ENCODE measurements around the gene PCNX2. TPM values are rescaled to one million over a fixed set of nuclear protein-coding genes. Genes with fewer than 3 reads are reported as not detected.

PCNX2 gene
- total RNA-seq, 1 donor: 56.8 TPM

DNA sequence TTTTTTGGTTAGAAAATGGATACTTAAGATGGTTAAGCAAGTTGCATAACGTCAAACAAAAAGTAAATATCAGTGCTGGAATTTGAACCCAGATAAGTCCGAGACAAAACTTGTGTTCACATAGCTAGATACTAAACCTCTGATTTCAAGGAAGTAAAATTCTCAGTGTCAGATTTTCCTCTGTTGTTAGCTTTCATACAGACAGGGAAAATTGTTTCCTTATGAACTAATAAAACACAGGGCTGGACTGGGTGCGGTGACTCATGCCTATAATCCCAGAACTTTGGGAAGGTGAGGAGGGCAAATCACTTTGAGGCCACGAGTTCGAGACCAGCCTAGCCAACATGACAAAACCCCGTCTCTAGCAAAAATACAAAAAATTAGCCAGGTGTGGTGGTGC, 51.3 kb downstream of the PCNX2 start:
- Histone ChIP-seq H3K79me2 (ENCODE audit: insufficient read depth, low read length) (no peaks in the 10 kb centered on the region), H3K4me3 (ENCODE audit: insufficient read depth, low read length) (no peak overlapping the region), H4K20me1 (ENCODE audit: insufficient read depth, low read length) (no peaks in the 10 kb centered on the region), H3K36me3 (ENCODE audit: insufficient read depth, low read length) (no peaks in the 10 kb centered on the region), H3K9me3 (ENCODE audit: low read depth, low read length) (no peaks in the 10 kb centered on the region), H3K27me3 (ENCODE audit: insufficient read depth, low read length) (no peaks in the 10 kb centered on the region), H2AFZ (ENCODE audit: low read length) (no peak overlapping the region), H3K4me1 (ENCODE audit: insufficient read depth, low read length) (no peaks in the 10 kb centered on the region), H3K4me2 (ENCODE audit: insufficient read depth, low read length) (no peak overlapping the region), H3K27ac (ENCODE audit: low read depth, low read length) (no peak overlapping the region)
- DNase-seq (ENCODE audit: insufficient read length, low spot score, missing footprints): peak; percentile 59
- TF ChIP-seq, protein P1, sequence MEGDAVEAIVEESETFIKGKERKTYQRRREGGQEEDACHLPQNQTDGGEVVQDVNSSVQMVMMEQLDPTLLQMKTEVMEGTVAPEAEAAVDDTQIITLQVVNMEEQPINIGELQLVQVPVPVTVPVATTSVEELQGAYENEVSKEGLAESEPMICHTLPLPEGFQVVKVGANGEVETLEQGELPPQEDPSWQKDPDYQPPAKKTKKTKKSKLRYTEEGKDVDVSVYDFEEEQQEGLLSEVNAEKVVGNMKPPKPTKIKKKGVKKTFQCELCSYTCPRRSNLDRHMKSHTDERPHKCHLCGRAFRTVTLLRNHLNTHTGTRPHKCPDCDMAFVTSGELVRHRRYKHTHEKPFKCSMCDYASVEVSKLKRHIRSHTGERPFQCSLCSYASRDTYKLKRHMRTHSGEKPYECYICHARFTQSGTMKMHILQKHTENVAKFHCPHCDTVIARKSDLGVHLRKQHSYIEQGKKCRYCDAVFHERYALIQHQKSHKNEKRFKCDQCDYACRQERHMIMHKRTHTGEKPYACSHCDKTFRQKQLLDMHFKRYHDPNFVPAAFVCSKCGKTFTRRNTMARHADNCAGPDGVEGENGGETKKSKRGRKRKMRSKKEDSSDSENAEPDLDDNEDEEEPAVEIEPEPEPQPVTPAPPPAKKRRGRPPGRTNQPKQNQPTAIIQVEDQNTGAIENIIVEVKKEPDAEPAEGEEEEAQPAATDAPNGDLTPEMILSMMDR (IDR thresholded peaks at IDR 0.05; ENCODE audit: extremely low read depth, low read depth, low read length): no peak

DNA sequence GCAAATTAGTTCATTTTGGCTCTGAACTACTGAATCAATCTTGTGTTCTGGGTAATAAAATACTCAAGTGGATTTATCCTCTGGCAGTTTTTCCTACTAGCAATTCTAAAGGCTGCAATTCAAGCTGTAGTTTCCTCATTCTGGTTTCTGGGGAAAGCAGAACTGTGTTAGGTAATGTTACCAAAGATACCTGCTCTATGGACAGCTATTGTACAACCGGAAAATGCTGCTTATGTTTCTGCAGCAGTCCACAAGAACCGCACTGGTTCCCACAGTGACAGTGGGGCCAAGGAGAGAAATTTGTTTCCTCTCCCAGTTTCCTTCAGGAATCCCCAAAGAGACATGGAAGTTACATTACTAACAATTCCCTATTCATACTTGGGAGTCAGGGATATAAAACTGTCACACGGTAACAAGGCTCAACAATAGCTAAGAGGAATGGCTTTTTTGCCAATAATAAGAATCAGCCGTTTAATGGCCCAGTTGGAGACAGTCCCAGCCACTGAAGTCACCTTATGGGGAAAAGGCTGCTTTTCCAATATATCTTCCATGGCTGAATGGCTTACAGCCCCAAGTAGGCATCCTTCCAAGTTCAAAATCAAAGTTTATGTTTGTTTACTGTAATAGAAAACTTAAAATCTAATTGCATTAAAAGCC, 52.6 kb downstream of the PCNX2 start:
- H4K20me1 ChIP-seq (ENCODE audit: insufficient read depth, low read length): no peaks in the 10 kb centered on the region
- H2AFZ ChIP-seq (ENCODE audit: low read length): no peak overlapping the region
- no peak overlapping the region for H3K4me2 ChIP-seq (ENCODE audit: insufficient read depth, low read length)
- H3K79me2 ChIP-seq (ENCODE audit: insufficient read depth, low read length): no peaks in the 10 kb centered on the region
- H3K27ac ChIP-seq (ENCODE audit: low read depth, low read length): no peak overlapping the region
- no peaks in the 10 kb centered on the region for H3K36me3 ChIP-seq (ENCODE audit: insufficient read depth, low read length)
- H3K4me1 ChIP-seq (ENCODE audit: insufficient read depth, low read length): no peaks in the 10 kb centered on the region
- no peaks in the 10 kb centered on the region for H3K27me3 ChIP-seq (ENCODE audit: insufficient read depth, low read length)
- TF ChIP-seq, protein P1 (IDR thresholded peaks at IDR 0.05; ENCODE audit: extremely low read depth, low read depth, low read length): no peak
- no peaks in the 10 kb centered on the region for H3K9me3 ChIP-seq (ENCODE audit: low read depth, low read length)
- H3K4me3 ChIP-seq (ENCODE audit: insufficient read depth, low read length): no peak overlapping the region
- no peak for DNase-seq (ENCODE audit: insufficient read length, low spot score, missing footprints)

DNA sequence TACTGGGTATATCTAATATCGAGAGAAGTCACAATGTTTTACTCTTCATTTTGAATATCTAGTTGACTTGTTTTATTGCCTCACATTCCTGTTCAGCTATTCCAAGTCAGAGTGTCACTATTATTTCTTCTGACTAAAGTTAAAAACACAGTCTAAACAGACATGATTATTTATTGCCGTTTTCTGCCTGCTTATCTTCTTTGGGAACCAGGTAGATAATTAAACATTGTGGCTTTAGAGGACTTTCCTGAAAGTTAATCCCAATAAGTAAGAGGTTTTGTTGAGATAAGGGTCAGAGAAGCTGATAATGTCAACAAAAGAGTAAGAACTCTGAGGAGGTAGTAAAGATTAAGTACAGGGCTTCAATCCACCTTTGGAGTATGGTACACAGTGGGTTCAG, 53.8 kb downstream of the PCNX2 start:
- Histone ChIP-seq H3K4me3 (ENCODE audit: insufficient read depth, low read length) (no peak overlapping the region), H3K79me2 (ENCODE audit: insufficient read depth, low read length) (no peaks in the 10 kb centered on the region), H3K27me3 (ENCODE audit: insufficient read depth, low read length) (no peaks in the 10 kb centered on the region), H3K36me3 (ENCODE audit: insufficient read depth, low read length) (no peaks in the 10 kb centered on the region), H3K9me3 (ENCODE audit: low read depth, low read length) (no peaks in the 10 kb centered on the region), H3K27ac (ENCODE audit: low read depth, low read length) (no peak overlapping the region), H3K4me1 (ENCODE audit: insufficient read depth, low read length) (no peaks in the 10 kb centered on the region), H2AFZ (ENCODE audit: low read length) (no peak overlapping the region), H3K4me2 (ENCODE audit: insufficient read depth, low read length) (no peak overlapping the region), H4K20me1 (ENCODE audit: insufficient read depth, low read length) (no peaks in the 10 kb centered on the region)
- TF ChIP-seq, protein P1 (IDR thresholded peaks at IDR 0.05; ENCODE audit: extremely low read depth, low read depth, low read length): no peak
- no peak for DNase-seq (ENCODE audit: insufficient read length, low spot score, missing footprints)

DNA sequence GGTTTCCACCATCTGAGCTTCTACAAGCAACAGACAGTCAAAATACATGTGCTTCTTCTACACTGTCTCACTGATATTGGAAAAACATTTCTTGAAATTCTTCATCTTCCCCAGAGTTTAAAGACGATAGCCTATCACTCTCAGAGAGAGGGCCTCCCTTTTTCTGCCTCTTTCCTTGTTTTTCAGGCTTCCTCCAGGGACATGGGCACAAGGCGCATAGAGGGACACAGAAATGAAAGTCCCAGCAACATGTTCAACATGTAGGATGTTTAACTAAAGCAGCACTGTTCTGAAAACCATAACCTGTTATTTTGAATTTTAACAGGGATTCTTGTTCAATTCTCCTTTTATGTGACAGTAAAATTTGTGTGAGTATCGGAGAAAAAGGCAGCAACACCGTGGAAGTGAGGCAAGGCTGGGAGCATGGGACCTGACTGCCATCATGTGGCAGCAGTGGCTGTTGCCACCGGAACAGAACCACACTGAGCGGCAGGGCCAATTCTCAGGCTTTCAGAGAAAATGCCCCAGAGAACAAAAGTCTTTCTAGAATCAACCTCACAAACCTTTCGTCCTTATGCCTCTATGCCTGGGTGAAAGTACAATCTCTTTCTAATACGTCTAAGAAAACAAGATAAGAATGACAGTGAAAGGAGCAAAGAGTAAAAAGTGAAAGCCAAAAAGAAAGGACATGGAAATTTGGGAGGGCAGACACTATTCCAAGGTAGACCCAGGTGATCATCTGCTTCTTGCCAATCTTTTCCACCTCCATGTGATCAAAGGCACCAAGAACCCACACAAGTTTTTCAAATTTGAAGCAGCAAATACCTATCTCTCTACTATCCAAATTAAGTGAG, 54.5 kb downstream of the PCNX2 start:
- Histone ChIP-seq H3K9me3 (ENCODE audit: low read depth, low read length) (no peaks in the 10 kb centered on the region), H3K79me2 (ENCODE audit: insufficient read depth, low read length) (no peaks in the 10 kb centered on the region), H3K4me1 (ENCODE audit: insufficient read depth, low read length) (no peaks in the 10 kb centered on the region), H3K36me3 (ENCODE audit: insufficient read depth, low read length) (no peaks in the 10 kb centered on the region), H3K4me2 (ENCODE audit: insufficient read depth, low read length) (peak overlapping the region; percentile 1), H3K27me3 (ENCODE audit: insufficient read depth, low read length) (no peaks in the 10 kb centered on the region), H3K4me3 (ENCODE audit: insufficient read depth, low read length) (no peak overlapping the region), H3K27ac (ENCODE audit: low read depth, low read length) (no peak overlapping the region), H2AFZ (ENCODE audit: low read length) (no peak overlapping the region), H4K20me1 (ENCODE audit: insufficient read depth, low read length) (no peaks in the 10 kb centered on the region)
- no peak for DNase-seq (ENCODE audit: insufficient read length, low spot score, missing footprints)
- TF ChIP-seq, protein P1 (IDR thresholded peaks at IDR 0.05; ENCODE audit: extremely low read depth, low read depth, low read length): peak; percentile 87
